Measurements from ENCODE around the gene ATP7B. TPM values are rescaled to one million over a fixed set of nuclear protein-coding genes. Genes with fewer than 3 reads are reported as not detected.

The ATP7B gene
- polyA plus RNA-seq, 3 donors: 0.39 to 0.44 TPM; not detected in 1

DNA sequence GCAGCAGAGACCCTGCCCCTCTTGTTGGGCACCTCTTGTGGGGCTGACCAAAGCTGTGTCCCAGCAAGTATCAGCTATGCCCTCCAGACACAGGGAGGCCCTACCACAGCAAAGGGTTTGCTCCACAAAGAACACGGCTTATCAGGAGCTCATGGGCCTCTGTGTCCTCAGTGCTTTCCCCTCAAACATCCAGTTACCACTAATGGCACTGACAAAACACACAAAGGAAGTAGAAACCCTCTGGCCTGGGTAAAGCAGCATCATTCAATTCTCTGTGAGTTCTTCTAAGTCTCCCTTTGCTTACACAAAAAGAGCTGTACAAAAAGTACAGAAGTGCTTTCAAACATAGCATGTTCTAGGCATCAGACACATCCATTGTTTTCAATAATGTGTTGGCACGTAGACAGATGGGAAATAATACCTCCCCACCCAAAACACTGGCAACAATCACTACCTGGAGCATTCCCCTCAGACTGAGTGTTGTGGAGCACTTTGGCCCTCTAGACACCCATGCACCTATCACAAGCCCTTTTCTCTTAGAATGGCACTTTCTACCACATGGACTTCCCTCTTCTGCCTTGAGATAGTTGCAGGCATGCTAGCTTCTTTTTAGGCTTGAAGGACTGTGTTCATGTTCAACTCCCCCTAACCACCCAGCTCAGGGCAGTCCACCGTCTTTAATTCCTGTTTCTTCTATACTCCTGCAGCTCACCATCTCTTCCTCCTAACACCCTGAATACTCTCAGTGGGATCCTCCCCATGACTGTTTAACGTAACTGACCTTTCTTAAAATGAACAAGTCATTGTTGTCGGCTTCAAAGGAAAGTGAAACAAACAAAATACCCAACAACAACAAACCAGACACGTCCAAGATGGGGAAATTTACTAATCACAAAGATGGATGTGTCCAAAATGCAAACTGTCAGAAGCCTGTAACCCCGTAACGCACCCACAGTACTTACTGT, 43.5 kb downstream of the ATP7B start:
- Histone ChIP-seq H3K27ac (ENCODE audit: low read depth in 1 of 2, low read length in 2 of 2) (no peak overlapping the region), H3K4me2 (replicated peaks; ENCODE audit: extremely low read depth, low read length, poor library complexity, severe bottlenecking) (no peak overlapping the region), H3K9me3 (replicated peaks in 1 of 2; ENCODE audit: control insufficient read depth in 1 of 2, insufficient read depth in 1 of 2, low read length in 2 of 2) (no peaks in the 10 kb centered on the region), H3K36me3 (replicated peaks in 1 of 2; ENCODE audit: control insufficient read depth in 1 of 2, insufficient read depth in 2 of 2, low read length in 2 of 2) (no peaks in the 10 kb centered on the region), H3K9ac (ENCODE audit: insufficient read depth, low read length, poor library complexity, severe bottlenecking) (no peak overlapping the region), H3K4me1 (ENCODE audit: control insufficient read depth in 1 of 2, insufficient read depth in 2 of 2, low read length in 2 of 2) (no peaks in the 10 kb centered on the region), H3K79me2 (ENCODE audit: insufficient read depth, low read length) (no peaks in the 10 kb centered on the region), H2AFZ (ENCODE audit: insufficient read depth, low read depth, low read length, poor library complexity, severe bottlenecking) (no peak overlapping the region), H4K20me1 (ENCODE audit: insufficient read depth, low read length) (no peaks in the 10 kb centered on the region), H3K4me3 (replicated peaks in 1 of 3; ENCODE audit: low read depth in 2 of 3, low read length in 3 of 3) (no peak overlapping the region), H3K27me3 (ENCODE audit: control insufficient read depth in 2 of 2, insufficient read depth in 2 of 2, low read length in 2 of 2) (no peaks in the 10 kb centered on the region)
- H3K4me1 Mint-ChIP-seq: peaks cover 5% of the 10 kb centered on the region
- no peak for DNase-seq
- intact Hi-C loops (cut with micrococcal nuclease): no loop called here
- no peak overlapping the region for H3K27ac Mint-ChIP-seq
- no peak overlapping the region for H3K4me3 Mint-ChIP-seq
- WGBS (ENCODE audit: insufficient coverage): 82% methylated on average over 5 of the region's 8 CpGs
- no peaks in the 10 kb centered on the region for H3K36me3 Mint-ChIP-seq
- H3K9me3 Mint-ChIP-seq: no peaks in the 10 kb centered on the region
- TF ChIP-seq, protein P1, sequence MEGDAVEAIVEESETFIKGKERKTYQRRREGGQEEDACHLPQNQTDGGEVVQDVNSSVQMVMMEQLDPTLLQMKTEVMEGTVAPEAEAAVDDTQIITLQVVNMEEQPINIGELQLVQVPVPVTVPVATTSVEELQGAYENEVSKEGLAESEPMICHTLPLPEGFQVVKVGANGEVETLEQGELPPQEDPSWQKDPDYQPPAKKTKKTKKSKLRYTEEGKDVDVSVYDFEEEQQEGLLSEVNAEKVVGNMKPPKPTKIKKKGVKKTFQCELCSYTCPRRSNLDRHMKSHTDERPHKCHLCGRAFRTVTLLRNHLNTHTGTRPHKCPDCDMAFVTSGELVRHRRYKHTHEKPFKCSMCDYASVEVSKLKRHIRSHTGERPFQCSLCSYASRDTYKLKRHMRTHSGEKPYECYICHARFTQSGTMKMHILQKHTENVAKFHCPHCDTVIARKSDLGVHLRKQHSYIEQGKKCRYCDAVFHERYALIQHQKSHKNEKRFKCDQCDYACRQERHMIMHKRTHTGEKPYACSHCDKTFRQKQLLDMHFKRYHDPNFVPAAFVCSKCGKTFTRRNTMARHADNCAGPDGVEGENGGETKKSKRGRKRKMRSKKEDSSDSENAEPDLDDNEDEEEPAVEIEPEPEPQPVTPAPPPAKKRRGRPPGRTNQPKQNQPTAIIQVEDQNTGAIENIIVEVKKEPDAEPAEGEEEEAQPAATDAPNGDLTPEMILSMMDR (IDR thresholded peaks at IDR 0.05): no peak
- peaks cover under 1 to 4% (median 2%) of the 10 kb centered on the region in 3 donors for H3K27me3 Mint-ChIP-seq (ENCODE audit: low read depth in 3 of 3)

DNA sequence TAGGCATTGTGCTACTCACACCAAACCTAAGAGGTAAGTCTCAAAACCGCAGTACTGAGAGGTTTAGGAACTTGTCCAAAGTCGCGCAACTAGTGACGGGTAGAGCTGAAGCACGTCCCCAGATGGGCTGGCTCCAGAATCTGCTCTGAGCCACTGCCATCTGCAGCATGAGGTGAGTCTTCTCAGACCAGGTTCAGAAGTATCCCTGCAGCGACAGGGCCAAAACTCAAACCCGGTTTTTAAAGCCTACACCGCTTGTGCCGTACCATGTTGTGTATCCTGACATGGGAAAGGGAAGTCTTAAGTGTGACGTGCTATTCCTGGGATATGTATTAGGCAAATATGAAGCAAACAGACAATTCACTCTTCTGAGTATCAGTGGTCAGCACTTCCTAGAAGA, 45.1 kb downstream of the ATP7B start:
- H3K79me2 ChIP-seq (ENCODE audit: insufficient read depth, low read length): no peaks in the 10 kb centered on the region
- no peak overlapping the region for H3K4me3 Mint-ChIP-seq

More for the DNA sequence above, 45.1 kb downstream of the ATP7B start:
- 96% methylated on average over 8 of the region's 10 CpGs for WGBS (ENCODE audit: insufficient coverage)
- Histone ChIP-seq H3K4me3 (replicated peaks in 1 of 3; ENCODE audit: low read depth in 2 of 3, low read length in 3 of 3) (no peak overlapping the region), H3K27ac (ENCODE audit: low read depth in 1 of 2, low read length in 2 of 2) (no peak overlapping the region), H3K9ac (ENCODE audit: insufficient read depth, low read length, poor library complexity, severe bottlenecking) (no peak overlapping the region), H3K9me3 (replicated peaks in 1 of 2; ENCODE audit: control insufficient read depth in 1 of 2, insufficient read depth in 1 of 2, low read length in 2 of 2) (no peaks in the 10 kb centered on the region), H3K36me3 (replicated peaks in 1 of 2; ENCODE audit: control insufficient read depth in 1 of 2, insufficient read depth in 2 of 2, low read length in 2 of 2) (no peaks in the 10 kb centered on the region), H3K27me3 (ENCODE audit: control insufficient read depth in 2 of 2, insufficient read depth in 2 of 2, low read length in 2 of 2) (no peaks in the 10 kb centered on the region), H4K20me1 (ENCODE audit: insufficient read depth, low read length) (no peaks in the 10 kb centered on the region), H3K4me1 (ENCODE audit: control insufficient read depth in 1 of 2, insufficient read depth in 2 of 2, low read length in 2 of 2) (no peaks in the 10 kb centered on the region), H2AFZ (ENCODE audit: insufficient read depth, low read depth, low read length, poor library complexity, severe bottlenecking) (no peak overlapping the region), H3K4me2 (replicated peaks; ENCODE audit: extremely low read depth, low read length, poor library complexity, severe bottlenecking) (no peak overlapping the region)
- H3K9me3 Mint-ChIP-seq: no peaks in the 10 kb centered on the region
- H3K36me3 Mint-ChIP-seq: no peaks in the 10 kb centered on the region
- peaks cover 2 to 4% (median 3%) of the 10 kb centered on the region in 3 donors for H3K27me3 Mint-ChIP-seq (ENCODE audit: low read depth in 3 of 3)
- intact Hi-C loops (cut with micrococcal nuclease): no loop called here
- DNase-seq: no peak
- TF ChIP-seq, protein P1 (IDR thresholded peaks at IDR 0.05): no peak
- H3K4me1 Mint-ChIP-seq: peaks cover 5% of the 10 kb centered on the region
- no peak overlapping the region for H3K27ac Mint-ChIP-seq
